HG03565 (cell line): Measurements from ENCODE around the gene GPR4.

Experiments
- ATAC-seq: cut with Tn5 transposase; IDR thresholded peaks from one replicate; pipeline ENCODE4 v1.9.1; 2021; ENCODE audit warnings: mild to moderate bottlenecking, moderate library complexity; ENCODE audit not compliant: unreplicated experiment

Gene GPR4

GRCh38 chr19:45590300-45591003, 11.6 kb downstream of the GPR4 start:
- no peak for ATAC-seq

- no peak for ATAC-seq
Measured at GRCh38 chr19:45589768-45590167, 12.2 kb downstream of the GPR4 start.

- ATAC-seq, result no peak
Measured at GRCh38 chr19:45587873-45588272, 14.1 kb downstream of the GPR4 start.

GRCh38 chr19:45585158-45585577, 16.8 kb downstream of the GPR4 start:
- ATAC-seq, result no peak

GRCh38 chr19:45584332-45585157, 17.5 kb downstream of the GPR4 start, which contains the start of gene OPA3:
TSS of gene OPA3 (minus strand) at chr19:45584802. CDS start at chr19:45584764, 38 bp downstream.
- ATAC-seq, result peak; percentile 75

GRCh38 chr19:45581576-45581975, 20.4 kb downstream of the GPR4 start:
- ATAC-seq, result no peak

GRCh38 chr19:45578861-45579260, 23.2 kb downstream of the GPR4 start:
- no peak for ATAC-seq

- ATAC-seq, result no peak
Measured at GRCh38 chr19:45577111-45577905, 24.7 kb downstream of the GPR4 start.

- ATAC-seq, result no peak
Measured at GRCh38 chr19:45576682-45577081, 25.3 kb downstream of the GPR4 start.

- ATAC-seq, result no peak
Measured at GRCh38 chr19:45575216-45575615, 26.8 kb downstream of the GPR4 start.

GRCh38 chr19:45574526-45574925, 27.5 kb downstream of the GPR4 start:
- ATAC-seq, result no peak

- no peak for ATAC-seq
Measured at GRCh38 chr19:45571457-45572220, 30.4 kb downstream of the GPR4 start.

- no peak for ATAC-seq
Measured at GRCh38 chr19:45569619-45570421, 32.2 kb downstream of the GPR4 start.

GRCh38 chr19:45568732-45569131, 33.3 kb downstream of the GPR4 start:
- no peak for ATAC-seq

- no peak for ATAC-seq
Measured at GRCh38 chr19:45567609-45568008, 34.4 kb downstream of the GPR4 start.

GRCh38 chr19:45564131-45564780, 37.8 kb downstream of the GPR4 start:
- no peak for ATAC-seq

- ATAC-seq, result no peak
Measured at GRCh38 chr19:45560686-45561085, 41.3 kb downstream of the GPR4 start.

- ATAC-seq, result no peak
Measured at GRCh38 chr19:45560038-45560437, 42.0 kb downstream of the GPR4 start.

- no peak for ATAC-seq
Measured at GRCh38 chr19:45558399-45558878, 43.6 kb downstream of the GPR4 start.
